T-cell (primary cell): ENCODE results near the gene DOK5. TPM values are rescaled to one million over a fixed set of nuclear protein-coding genes. Genes with fewer than 3 reads are reported as not detected.

ENCODE experiments used
- ATAC-seq, 4 experiments: fragments of 200-7000 bp in 3 of 4; fragments of 150-1000 bp in 1 of 4; cut with Tn5 transposase; replicated peaks in 1 of 4; 1 replicate in 3 of 4; 2 replicates in 1 of 4; pipeline ENCODE4 v1.10.0; 2021; ENCODE audit warnings: moderate library complexity in 3 of 4, mild to moderate bottlenecking in 2 of 4, moderate number of reproducible peaks in 1 of 4
- CTCF ChIA-PET, 2 donors: fragments of 300-600 bp; sonication (Branson Sonifier 250); formaldehyde crosslinking; loops; one replicate each; lab custom pipeline; 2022; ENCODE audit warnings: antibody characterized with exemption in 2 of 2; lab: Charles Lee
- POLR2A ChIA-PET, 2 donors: fragments of 300-600 bp; sonication (Branson Sonifier 250); formaldehyde crosslinking; loops; one replicate each; lab custom pipeline; 2022; ENCODE audit warnings: antibody characterized with exemption in 2 of 2; lab: Charles Lee
- DNase-seq, 35 experiments: peaks; one replicate each; pipeline versions ENCODE4 v3.0.0 to v3.0.0-alpha.2; 2013 to 2023
- H3K27ac ChIP-seq: one replicate; pipeline ENCODE4 v1.5.1; 2013; ENCODE audit warnings: low read length
- H3K27me3 ChIP-seq, 2 experiments: replicated peaks in 1 of 2; 1 replicate in 1 of 2; 2 replicates in 1 of 2; pipeline versions ENCODE4 v1.6.1 to v1.7.0; 2013; ENCODE audit warnings: low read length in 1 of 2, mixed read lengths in 1 of 2; ENCODE audit not compliant: control insufficient read depth in 2 of 2, insufficient read depth in 2 of 2; ENCODE audit errors: extremely low read depth in 1 of 2
- H3K36me3 ChIP-seq, 2 donors: 1 replicate in 1 of 2; 2 replicates in 1 of 2; pipeline versions ENCODE4 v1.6.1 to v1.7.0; 2013; ENCODE audit warnings: low read length in 1 of 2; ENCODE audit not compliant: control insufficient read depth in 2 of 2, insufficient read depth in 1 of 2; ENCODE audit errors: extremely low read depth in 1 of 2
- H3K4me1 ChIP-seq, 2 experiments: 1 replicate in 1 of 2; 2 replicates in 1 of 2; pipeline versions ENCODE4 v1.6.1 to v1.7.0; 2013; ENCODE audit warnings: low read length in 2 of 2, mixed read lengths in 1 of 2; ENCODE audit not compliant: insufficient read depth in 2 of 2, control insufficient read depth in 1 of 2; ENCODE audit errors: extremely low read depth in 1 of 2
- H3K4me3 ChIP-seq, 2 donors: 1 replicate in 1 of 2; 2 replicates in 1 of 2; pipeline versions ENCODE4 v1.5.1 to v1.7.0; 2013; ENCODE audit warnings: mild to moderate bottlenecking in 2 of 2, low read length in 1 of 2, moderate library complexity in 1 of 2; ENCODE audit not compliant: control insufficient read depth in 1 of 2; ENCODE audit errors: extremely low read depth in 1 of 2
- H3K9me3 ChIP-seq: 2 replicates; pipeline ENCODE4 v1.7.0; 2013
- H3K27ac Mint-ChIP-seq, 2 donors: one replicate each; pipeline ENCODE4 v1.8.0; 2020 to 2021; ENCODE audit warnings: mild to moderate bottlenecking in 2 of 2, mixed read lengths in 2 of 2
- H3K27me3 Mint-ChIP-seq, 2 donors: one replicate each; pipeline ENCODE4 v1.8.0; 2021 to 2022; ENCODE audit warnings: mixed read lengths in 2 of 2
- H3K36me3 Mint-ChIP-seq: one replicate; pipeline ENCODE4 v1.8.0; 2021; ENCODE audit warnings: mixed read lengths
- H3K4me1 Mint-ChIP-seq, 3 donors: one replicate each; pipeline ENCODE4 v1.8.0; 2020 to 2022; ENCODE audit warnings: mixed read lengths in 3 of 3, mild to moderate bottlenecking in 1 of 3
- H3K4me3 Mint-ChIP-seq, 3 donors: one replicate each; pipeline ENCODE4 v1.8.0; 2020 to 2022; ENCODE audit warnings: mild to moderate bottlenecking in 3 of 3, mixed read lengths in 3 of 3, moderate library complexity in 3 of 3
- H3K9me3 Mint-ChIP-seq, 3 donors: one replicate each; pipeline ENCODE4 v1.8.0; 2020 to 2022; ENCODE audit warnings: mixed read lengths in 3 of 3
- WGBS: methylation state at CpG from one replicate; pipeline ENCODE4 v1.1.5; 2013; ENCODE audit warnings: missing lambda C conversion rate; ENCODE audit not compliant: insufficient coverage; 5-methylcytosine and 5-hydroxymethylcytosine counted together
- total RNA-seq, 35 experiments: library from RNA in 6 of 35; stranded (reverse) in 6 of 35; fragments of 120-200 nt in 1 of 35; gene quantifications; one replicate each; pipeline versions ENCODE4 v1.2.1 to v1.2.4 and lab custom pipeline; 2013 to 2026

DOK5 gene
- total RNA-seq, 5 donors from 2014 or later (not counting 1 experiment from before 2014, with no cell fraction given): not detected

GRCh38 chr20:54497931-54498718 is 22.7 kb downstream of the DOK5 start:
- H3K9me3 Mint-ChIP-seq: peaks cover 0 to 1% (median 0%) of the 10 kb centered on the region in 3 donors
- no peaks in the 10 kb centered on the region for H3K36me3 Mint-ChIP-seq
- DNase-seq: no peak
- no peak overlapping the region for H3K4me3 ChIP-seq
- WGBS: no CpG with 5 or more reads among the region's 4 CpGs
- no peak overlapping the region for H3K4me3 Mint-ChIP-seq
- no peak for ATAC-seq
- H3K4me1 ChIP-seq: no peaks in the 10 kb centered on the region
- H3K27me3 ChIP-seq: no peaks in the 10 kb centered on the region
- CTCF ChIA-PET: no interaction called here
- H3K9me3 ChIP-seq: no peaks in the 10 kb centered on the region
- no peaks in the 10 kb centered on the region for H3K36me3 ChIP-seq
- POLR2A ChIA-PET: no interaction called here
- H3K27me3 Mint-ChIP-seq: peaks cover 2% of the 10 kb centered on the region in 2 donors
- no peak overlapping the region for H3K27ac Mint-ChIP-seq
- no peak overlapping the region for H3K27ac ChIP-seq
- no peaks in the 10 kb centered on the region for H3K4me1 Mint-ChIP-seq

GRCh38 chr20:54499111-54499510 is 23.7 kb downstream of the DOK5 start:
- ChIA-PET POLR2A (no interaction called here), CTCF (no interaction called here)
- Histone ChIP-seq H3K4me3 (no peak overlapping the region), H3K36me3 (no peaks in the 10 kb centered on the region), H3K27me3 (no peaks in the 10 kb centered on the region), H3K9me3 (no peaks in the 10 kb centered on the region), H3K4me1 (no peaks in the 10 kb centered on the region), H3K27ac (no peak overlapping the region)
- Mint-ChIP-seq H3K27ac (no peak overlapping the region), H3K9me3 (no peaks in the 10 kb centered on the region), H3K27me3 (peaks cover 0 to 2% of the 10 kb centered on the region in 2 donors), H3K36me3 (no peaks in the 10 kb centered on the region), H3K4me3 (no peak overlapping the region), H3K4me1 (no peaks in the 10 kb centered on the region)
- DNase-seq: no peak
- no CpG with 5 or more reads among the region's 1 CpG for WGBS
- no peak for ATAC-seq

GRCh38 chr20:54502179-54502578 is 26.8 kb downstream of the DOK5 start:
- Histone ChIP-seq H3K4me3 (no peak overlapping the region), H3K9me3 (no peaks in the 10 kb centered on the region), H3K27me3 (no peaks in the 10 kb centered on the region), H3K36me3 (no peaks in the 10 kb centered on the region), H3K27ac (no peak overlapping the region), H3K4me1 (no peaks in the 10 kb centered on the region)
- ChIA-PET CTCF (no interaction called here), POLR2A (no interaction called here)
- DNase-seq (no peak), ATAC-seq (no peak)
- no peak overlapping the region for H3K4me3 Mint-ChIP-seq
- WGBS: no CpG with 5 or more reads among the region's 4 CpGs
- no peak overlapping the region for H3K27ac Mint-ChIP-seq
- no peaks in the 10 kb centered on the region for H3K36me3 Mint-ChIP-seq
- H3K27me3 Mint-ChIP-seq: no peaks in the 10 kb centered on the region
- peaks cover 0 to 7% (median 4%) of the 10 kb centered on the region in 3 donors for H3K9me3 Mint-ChIP-seq
- no peaks in the 10 kb centered on the region for H3K4me1 Mint-ChIP-seq

GRCh38 chr20:54506643-54507042 is 31.2 kb downstream of the DOK5 start:
- CTCF ChIA-PET: no interaction called here
- Histone ChIP-seq H3K4me3 (no peak overlapping the region), H3K27ac (no peak overlapping the region), H3K36me3 (no peaks in the 10 kb centered on the region), H3K4me1 (no peaks in the 10 kb centered on the region), H3K27me3 (no peaks in the 10 kb centered on the region), H3K9me3 (no peaks in the 10 kb centered on the region)
- Mint-ChIP-seq H3K9me3 (peaks cover 0 to 7% (median 4%) of the 10 kb centered on the region in 3 donors), H3K27ac (no peak overlapping the region), H3K4me3 (no peak overlapping the region), H3K4me1 (no peaks in the 10 kb centered on the region), H3K27me3 (peaks cover 2 to 5% of the 10 kb centered on the region in 2 donors), H3K36me3 (no peaks in the 10 kb centered on the region)
- ATAC-seq (no peak), DNase-seq (no peak)
- 100% methylated on average over 2 of the region's 6 CpGs for WGBS
- POLR2A ChIA-PET: no interaction called here

GRCh38 chr20:54510541-54511129 is 35.2 kb downstream of the DOK5 start:
- Histone ChIP-seq H3K27ac (no peak overlapping the region), H3K4me3 (no peak overlapping the region), H3K27me3 (no peaks in the 10 kb centered on the region), H3K9me3 (no peaks in the 10 kb centered on the region), H3K4me1 (no peaks in the 10 kb centered on the region), H3K36me3 (no peaks in the 10 kb centered on the region)
- Mint-ChIP-seq H3K9me3 (peaks cover 0 to 3% (median 0%) of the 10 kb centered on the region in 3 donors), H3K36me3 (no peaks in the 10 kb centered on the region), H3K4me3 (no peak overlapping the region), H3K27ac (no peak overlapping the region), H3K27me3 (peaks cover 2 to 5% of the 10 kb centered on the region in 2 donors), H3K4me1 (no peaks in the 10 kb centered on the region)
- WGBS: 33% methylated on average over 1 of the region's 7 CpGs
- ChIA-PET POLR2A (no interaction called here), CTCF (no interaction called here)
- ATAC-seq (no peak), DNase-seq (no peak)

- DNase-seq: no peak
- Histone ChIP-seq H3K9me3 (no peaks in the 10 kb centered on the region), H3K27ac (no peak overlapping the region), H3K27me3 (no peaks in the 10 kb centered on the region), H3K4me1 (no peaks in the 10 kb centered on the region), H3K4me3 (no peak overlapping the region), H3K36me3 (no peaks in the 10 kb centered on the region)
- 50% methylated on average over 1 of the region's 4 CpGs for WGBS
- H3K36me3 Mint-ChIP-seq: no peaks in the 10 kb centered on the region
- H3K4me3 Mint-ChIP-seq: no peak overlapping the region
- H3K27ac Mint-ChIP-seq: no peak overlapping the region
- no peaks in the 10 kb centered on the region for H3K9me3 Mint-ChIP-seq
- H3K27me3 Mint-ChIP-seq: peaks cover 2 to 4% of the 10 kb centered on the region in 2 donors
- ATAC-seq: no peak
- CTCF ChIA-PET: no interaction called here
- POLR2A ChIA-PET: no interaction called here
- no peaks in the 10 kb centered on the region for H3K4me1 Mint-ChIP-seq
Observed at GRCh38 chr20:54512694-54513093, 37.3 kb downstream of the DOK5 start.
